ENCODE data around the gene GLT8D2.
"Not testable (repeated sequence)": the region's sequence is repeated elsewhere in the genome, so short reads cannot be mapped to it uniquely, and the experiment has no call there.

GLT8D2 gene

DNA sequence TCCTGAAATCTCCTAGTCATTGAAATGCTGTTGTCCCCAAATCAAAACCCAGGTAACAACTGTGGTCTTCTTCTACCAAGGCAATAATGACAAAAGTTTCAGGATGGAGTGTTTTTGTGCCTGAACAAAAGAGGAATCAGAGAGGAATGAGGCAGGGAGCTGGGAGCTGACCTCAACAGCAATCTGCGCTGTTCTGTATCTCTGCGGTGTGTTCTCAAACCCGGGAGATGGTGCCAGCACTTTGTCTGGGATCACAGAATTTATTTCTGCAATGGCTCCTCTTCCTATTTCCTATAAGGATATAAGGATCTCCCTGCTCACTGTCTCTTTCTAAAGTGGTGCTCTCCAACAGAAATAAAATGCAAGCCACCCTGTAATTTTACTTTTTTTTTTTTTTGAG lies 449 bp upstream of the GLT8D2 start:
- DNase-seq (ENCODE audit: low read depth, low spot score), result no peak

DNA sequence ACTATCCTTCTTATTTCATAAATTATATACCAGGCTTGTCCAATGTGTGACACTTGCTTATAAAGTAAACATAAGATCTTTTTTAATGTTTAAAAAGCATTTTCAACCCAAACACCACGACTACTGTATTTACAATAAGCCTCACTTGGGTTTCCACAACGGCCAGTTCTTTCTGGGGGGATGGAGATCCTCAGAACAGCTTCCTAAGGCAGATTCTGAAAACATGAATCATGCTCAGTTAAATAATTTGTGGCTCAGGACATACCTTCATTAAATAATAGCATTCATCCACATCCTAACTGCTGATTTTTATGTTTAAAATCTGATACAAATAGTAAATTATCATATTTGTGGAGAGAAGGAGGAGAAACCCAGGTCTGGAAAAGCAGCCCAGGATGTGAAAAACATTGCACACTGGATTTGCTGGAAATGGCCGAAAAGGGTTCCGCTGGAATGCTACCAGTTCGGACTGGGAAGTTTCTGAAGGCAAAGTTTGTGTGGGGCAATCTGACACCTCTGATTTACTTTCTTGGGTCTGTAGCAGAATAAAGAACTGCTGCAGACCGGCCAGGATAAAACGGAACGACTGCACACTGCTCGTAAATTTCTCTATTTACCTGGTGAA lies 597 bp downstream of the GLT8D2 start:
- DNase-seq (ENCODE audit: low read depth, low spot score), result no peak

DNA sequence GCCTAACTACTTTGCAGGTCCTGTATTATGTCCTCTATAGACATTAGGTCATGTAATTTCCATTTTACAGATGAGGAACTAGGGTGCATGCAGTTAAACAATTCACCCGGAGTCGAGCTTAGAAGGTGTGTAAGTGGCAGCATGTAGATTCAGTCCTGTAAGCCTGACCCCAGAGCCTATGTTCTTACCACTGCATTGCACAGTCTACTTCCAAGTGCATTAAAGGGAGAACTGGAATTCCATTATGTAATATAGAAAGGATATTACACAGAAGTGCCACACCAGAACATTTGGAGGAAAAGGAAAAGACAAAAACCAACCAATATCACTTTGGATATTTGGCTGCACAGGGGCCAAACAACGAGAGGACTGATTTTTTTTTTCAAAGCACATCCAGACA lies 1.2 kb downstream of the GLT8D2 start:
- DNase-seq (ENCODE audit: low read depth, low spot score), result no peak

DNA sequence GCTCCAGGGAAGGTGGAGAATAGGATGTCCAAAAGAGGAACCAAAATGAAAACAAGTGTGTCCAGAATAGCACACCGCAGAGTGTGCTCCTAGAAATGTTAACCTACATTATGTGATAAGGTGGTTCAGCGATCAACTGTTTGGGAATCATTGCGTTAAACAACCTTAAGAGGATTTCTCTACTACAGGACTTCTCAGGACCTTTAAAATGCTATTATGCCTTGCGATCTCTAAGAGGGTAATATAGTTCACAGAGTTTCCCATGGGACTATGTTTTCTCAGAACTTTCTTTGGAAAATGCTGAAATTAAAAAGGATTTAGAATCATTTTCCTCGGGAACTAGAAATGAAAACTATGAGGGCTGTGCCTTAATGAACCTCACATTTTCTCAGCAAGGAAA lies 1.8 kb downstream of the GLT8D2 start:
- DNase-seq (ENCODE audit: low read depth, low spot score), result no peak

DNA sequence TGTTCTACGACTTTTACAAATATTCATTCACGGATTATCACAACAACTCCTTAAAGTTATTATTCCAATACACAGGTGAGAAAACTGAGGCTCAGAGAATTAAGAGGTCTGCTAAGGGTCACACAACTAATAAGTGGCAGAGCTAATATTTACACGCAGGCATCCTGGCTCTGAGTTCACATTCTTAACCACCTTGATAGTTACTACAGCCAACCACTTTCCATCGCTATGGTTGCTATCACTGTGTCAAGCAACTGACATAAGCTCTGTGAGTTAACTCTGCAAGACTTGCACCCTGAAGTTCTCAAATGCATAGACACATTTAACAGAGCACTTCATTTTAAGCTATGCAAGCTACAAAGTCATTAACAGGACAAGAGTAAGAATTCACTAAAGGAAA lies 3.7 kb downstream of the GLT8D2 start:
- DNase-seq (ENCODE audit: low read depth, low spot score), result no peak

DNA sequence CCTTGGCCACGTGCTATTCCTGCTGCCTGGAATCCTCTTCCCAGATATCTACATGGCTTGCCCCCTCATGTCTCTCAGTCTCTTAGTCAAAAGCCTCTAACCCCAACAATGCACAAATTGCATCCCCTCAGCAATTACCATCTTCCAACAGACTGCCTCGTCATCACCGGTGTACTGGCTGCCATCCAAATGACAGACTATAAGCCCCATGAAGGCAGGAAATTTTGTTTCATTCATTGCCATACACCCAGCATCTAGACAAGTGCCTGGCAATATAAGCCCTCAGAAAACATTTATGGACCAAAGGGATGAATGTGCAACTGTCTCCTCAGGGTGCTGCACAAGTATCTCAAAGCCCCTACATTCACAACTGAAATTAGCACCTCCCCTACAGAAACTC lies 5.8 kb downstream of the GLT8D2 start:
- no peak for DNase-seq (ENCODE audit: low read depth, low spot score)

DNA sequence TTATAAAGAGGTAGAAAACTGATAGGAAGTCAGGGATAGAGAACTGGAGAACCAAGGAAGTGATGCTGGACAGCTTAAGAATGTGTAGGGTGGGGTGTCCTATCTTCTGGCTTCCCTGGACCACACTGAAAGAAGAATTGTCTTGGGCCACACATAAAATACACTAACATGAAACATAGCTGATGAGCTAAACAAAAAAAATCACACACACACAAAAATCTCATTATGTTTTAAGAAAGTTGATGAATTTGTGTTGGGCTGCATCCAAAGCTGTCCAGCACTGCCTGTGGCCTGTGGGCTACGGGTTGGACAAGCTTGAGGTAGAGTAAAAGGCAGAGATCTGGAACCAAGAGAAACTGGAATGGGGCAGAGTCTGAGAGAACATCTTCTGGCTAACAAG lies 7.4 kb downstream of the GLT8D2 start:
- no peak for DNase-seq (ENCODE audit: low read depth, low spot score)

DNA sequence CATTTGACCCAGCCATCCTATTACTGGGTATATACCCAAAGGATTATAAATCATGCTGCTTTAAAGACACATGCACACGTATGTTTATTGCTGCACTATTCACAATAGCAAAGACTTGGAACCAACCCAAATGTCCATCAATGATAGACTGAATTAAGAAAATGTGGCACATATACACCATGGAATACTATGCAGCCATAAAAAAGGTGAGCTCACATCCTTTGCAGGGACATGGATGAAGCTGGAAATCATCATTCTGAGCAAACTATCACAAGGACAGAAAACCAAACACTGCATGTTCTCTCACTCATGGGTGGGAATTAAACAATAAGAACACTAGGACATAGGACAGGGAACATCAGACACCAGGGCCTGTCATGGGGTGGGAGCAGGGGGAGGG lies 10.2 kb downstream of the GLT8D2 start:
- DNase-seq (ENCODE audit: low read depth, low spot score), result not testable (repeated sequence)

DNA sequence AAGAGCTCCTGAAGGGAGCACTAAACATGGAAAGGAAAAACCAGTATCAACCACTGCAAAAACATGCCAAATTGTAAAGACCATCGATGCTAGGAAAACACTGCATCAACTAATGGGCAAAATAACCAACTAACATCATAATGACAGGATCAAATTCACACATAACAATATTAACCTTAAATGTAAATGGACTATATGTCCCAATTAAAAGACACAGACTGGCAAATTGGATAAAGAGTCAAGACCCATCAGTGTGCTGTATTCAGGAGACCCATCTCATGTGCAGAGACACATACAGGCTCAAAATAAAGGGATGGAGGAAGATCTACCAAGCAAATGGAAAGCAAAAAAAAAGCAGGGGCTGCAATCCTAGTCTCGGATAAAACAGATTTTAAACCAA lies 13.8 kb downstream of the GLT8D2 start:
- not testable (repeated sequence) for DNase-seq (ENCODE audit: low read depth, low spot score)

DNA sequence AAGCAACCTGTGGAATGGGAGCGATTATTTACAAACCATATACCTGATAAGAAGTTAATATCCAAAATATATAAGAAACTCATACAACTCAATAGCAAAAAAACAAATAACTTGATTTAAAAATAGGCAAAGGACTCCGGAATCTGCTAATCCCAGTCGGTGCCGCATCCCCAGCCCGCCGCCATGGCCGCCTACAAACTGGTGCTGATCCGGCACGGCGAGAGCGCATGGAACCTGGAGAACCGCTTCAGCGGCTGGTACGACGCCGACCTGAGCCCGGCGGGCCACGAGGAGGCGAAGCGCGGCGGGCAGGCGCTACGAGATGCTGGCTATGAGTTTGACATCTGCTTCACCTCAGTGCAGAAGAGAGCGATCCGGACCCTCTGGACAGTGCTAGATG lies 19.4 kb downstream of the GLT8D2 start:
- not testable (repeated sequence) for DNase-seq (ENCODE audit: low read depth, low spot score)

DNA sequence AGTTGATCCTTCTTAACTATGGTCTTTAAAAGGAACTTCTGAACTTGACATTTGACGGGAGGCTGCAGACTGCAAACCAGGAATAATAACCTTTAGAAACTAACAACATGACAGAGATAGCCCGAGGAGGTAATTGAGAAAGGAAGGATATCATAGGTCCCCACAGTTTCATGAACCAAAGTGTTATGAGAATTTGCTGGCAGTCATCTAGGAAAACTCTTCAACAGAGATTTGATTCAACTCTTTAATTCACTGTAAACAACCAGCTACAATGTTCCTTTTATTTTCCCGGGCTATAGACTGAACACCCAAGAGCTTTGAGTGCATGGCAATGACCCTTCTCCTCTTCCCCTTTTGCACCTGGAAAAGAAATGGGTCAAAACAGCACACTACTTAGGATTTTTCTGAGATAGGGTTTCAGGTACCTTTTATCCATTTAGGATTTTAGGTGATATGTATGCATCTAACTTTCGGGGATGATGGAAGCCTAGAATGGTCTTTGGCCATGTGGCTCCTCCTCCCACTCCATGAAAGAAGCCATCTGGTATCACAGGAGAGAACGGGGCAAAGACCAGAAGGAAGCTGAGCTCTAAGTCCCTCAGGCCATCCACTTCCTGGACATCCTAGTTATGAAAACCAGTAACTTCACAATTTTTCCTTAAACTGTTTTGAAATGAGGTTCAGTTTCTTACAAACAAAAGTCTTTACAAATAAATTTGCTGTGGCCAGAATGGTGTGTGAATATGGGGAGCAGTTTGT lies 23.0 kb downstream of the GLT8D2 start:
- no peak for DNase-seq (ENCODE audit: low read depth, low spot score)

DNA sequence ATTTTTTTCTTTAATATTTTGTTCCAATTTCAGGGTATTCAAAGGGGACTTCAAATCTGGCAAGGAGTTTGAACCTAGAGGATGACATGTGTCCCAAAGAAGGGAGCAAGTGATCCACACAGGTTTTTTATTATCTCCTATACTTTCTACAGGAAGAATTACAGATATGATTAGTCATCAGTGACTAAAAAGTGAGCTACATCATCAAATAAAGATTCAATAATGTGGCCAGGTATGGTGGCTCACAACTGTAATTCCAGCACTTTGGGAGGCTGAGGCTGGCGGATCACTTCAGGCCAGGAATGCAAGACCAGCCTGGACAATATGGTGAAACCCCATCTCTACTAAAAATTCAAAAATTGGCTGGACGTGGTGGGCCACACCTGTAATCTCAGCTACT lies 24.2 kb downstream of the GLT8D2 start:
- no peak for DNase-seq (ENCODE audit: low read depth, low spot score)

DNA sequence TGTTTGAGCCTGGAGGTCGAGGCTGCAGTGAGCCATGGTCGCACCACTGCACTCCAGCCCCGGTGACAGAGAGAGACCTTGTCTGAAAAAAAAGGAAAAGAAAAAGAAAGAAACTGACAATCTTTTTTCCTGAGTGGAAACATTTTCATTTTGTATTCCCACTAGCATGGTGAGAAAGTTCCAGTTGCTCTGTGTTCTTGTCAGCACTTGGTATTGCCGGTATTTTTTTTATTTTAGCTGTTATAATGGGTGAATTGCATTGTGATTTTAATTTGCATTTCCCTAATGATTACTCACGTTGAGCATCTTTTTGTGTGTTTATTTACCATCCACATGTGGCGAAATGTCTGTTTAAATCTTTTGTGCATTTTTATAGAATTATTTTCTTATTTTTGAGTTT lies 25.6 kb downstream of the GLT8D2 start:
- no peak for DNase-seq (ENCODE audit: low read depth, low spot score)

DNA sequence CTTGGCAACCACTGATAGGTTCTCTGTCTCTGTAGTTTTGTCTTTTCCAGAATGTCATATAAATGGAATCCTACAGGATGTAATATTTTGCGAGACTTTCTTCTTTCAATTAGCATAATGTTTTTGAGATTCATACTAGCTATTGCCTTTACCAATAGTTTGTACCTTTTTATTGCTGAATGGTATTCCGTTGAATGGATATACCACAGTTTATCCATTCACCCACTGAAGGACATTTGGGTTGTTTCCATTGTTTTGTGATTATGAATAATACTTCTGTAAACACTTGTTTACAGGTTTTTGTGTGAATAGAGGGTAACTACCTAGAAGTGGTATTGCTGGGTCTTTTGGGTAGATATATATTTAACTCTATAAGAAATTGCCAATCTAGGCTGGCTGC lies 26.3 kb downstream of the GLT8D2 start:
- DNase-seq (ENCODE audit: low read depth, low spot score), result no peak

DNA sequence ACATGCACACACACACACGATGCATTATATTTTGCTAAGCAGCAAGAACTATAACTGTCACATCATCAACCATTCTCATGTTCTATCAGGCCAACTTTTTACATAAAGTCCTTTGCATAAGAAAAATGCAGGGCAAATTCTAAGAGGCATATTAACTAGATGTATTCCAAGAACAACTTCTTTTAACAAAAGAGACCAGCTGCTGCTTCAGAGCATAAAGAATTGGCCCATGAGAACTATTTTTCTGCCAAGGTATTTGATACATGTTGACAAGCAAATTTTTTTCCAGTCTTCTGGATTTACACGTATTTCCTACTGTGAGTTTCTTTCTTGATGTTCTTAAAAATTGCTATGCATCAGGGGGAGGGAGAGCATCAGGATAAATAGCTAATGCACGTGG lies 27.2 kb downstream of the GLT8D2 start:
- DNase-seq (ENCODE audit: low read depth, low spot score), result no peak

DNA sequence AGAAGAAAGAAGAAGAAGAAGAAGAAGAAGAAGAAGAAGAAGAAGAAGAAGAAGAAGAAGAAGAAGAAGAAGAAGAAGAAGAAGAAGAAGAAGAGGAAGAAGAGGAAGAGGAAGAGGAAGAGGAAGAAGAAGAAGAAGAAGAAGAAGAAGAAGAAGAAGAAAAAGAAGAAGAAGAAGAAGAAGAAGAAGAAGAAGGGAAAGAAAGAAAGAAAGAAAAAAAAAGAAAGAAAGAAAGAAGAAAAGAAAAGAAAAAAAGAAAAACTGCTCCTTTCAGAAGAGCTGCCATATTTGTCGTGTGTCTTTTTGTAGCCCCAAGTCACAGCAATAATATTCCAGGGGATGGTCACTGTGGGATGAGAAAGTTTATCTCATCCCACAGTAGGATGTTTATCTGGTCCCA lies 28.1 kb downstream of the GLT8D2 start:
- DNase-seq (ENCODE audit: low read depth, low spot score), result not testable (repeated sequence)

DNA sequence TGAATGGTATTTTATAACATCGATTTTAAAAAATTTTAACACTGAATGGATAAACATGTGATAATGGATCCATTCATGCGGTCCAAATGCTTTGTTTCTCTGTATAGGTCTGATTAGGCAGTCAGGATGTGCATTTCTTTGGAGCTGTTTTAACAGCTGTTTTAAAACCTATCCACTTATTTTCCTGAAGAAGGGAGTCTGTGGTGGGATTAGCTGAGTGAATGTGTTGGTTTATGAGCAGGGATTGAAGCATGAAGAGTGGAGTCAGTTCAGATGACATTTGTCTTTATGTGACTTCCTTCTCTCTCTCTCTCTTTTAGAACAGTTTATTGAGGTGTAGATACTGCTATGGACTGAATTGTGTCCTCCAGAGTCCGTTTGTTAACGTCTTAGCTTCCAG lies 37.7 kb downstream of the GLT8D2 start:
- DNase-seq (ENCODE audit: low read depth, low spot score), result no peak

DNA sequence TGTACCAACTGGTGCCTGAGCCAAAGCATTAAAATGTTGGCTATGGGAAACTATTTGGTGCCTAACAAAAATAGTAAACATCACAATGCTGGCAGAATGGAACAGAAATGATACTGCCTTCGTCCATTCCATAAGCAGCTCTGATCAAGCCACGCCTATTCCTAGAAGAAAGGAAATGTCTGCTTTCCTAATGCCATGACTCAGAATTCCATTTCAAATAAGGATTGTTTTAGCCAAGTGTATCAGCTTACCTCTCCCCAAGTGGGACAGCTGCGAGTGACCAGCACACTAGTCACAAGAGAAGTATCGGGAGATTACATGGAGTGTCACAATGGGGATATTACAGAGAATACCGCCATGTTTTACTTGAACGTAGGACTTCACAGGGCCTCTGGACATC lies 38.7 kb downstream of the GLT8D2 start:
- no peak for DNase-seq (ENCODE audit: low read depth, low spot score)

DNA sequence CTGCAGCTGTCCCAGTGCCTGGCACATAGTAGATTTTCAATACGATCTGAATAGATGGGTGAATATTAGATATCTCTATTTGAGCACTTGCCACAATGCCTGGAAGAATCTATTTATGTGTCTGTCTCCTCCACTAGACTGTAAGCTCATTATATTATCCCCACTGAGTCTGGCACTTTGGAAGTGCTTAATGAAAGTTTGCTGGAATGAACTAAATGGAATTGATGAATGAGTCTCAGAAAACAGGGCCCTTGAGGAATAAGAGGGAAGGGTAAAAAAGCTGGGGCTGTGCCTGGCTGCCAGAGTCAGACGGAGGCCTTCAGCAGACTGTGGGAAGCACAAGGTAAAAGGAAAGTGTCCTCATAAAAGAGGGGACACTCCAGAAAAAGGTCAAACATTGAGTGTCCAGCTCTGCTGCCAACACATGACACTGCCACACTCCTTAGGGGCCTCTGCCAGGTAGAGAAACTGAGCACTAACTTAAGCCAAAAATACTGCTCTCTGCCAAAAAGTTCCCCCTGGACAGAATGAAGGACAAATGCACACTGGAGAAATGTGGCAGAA lies 39.3 kb downstream of the GLT8D2 start:
- no peak for DNase-seq (ENCODE audit: low read depth, low spot score)

DNA sequence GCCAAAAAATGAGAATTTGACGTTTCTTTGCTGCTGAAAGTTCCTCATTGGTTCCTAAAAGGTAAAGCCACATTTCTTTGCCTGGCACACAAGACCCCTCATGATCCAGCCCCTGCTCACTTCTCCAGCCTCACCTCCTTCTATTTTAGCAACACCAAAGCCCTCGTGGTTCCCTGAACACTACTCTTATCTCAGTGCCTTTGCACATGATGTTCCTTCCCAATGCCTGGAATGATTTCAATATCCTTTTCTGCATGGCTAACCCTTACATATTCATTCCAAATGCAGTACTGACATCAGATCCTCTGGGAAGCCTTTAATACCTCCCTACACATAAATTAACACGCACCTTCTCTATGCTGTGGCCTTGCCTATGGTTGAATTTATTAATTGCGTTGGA lies 39.9 kb downstream of the GLT8D2 start:
- no peak for DNase-seq (ENCODE audit: low read depth, low spot score)

DNA sequence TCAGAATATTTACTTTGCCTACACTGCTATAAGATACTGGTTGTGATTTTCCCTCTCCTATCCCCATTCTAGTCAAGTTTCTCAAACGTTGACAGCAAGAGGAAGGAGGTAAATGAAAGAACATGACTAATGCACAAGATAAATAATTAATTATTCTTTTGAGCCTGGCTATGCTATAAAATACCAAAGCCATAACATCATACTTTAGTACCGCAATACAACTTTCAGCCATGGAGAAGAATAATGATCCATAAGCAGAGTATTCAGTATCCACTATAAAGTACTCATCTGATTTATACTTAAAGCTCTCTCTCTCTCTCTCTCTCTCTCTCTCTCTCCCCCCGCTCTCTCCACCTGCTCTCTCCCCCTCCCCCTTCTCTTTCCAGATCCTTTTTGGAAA lies 43.1 kb downstream of the GLT8D2 start:
- DNase-seq (ENCODE audit: low read depth, low spot score), result no peak

DNA sequence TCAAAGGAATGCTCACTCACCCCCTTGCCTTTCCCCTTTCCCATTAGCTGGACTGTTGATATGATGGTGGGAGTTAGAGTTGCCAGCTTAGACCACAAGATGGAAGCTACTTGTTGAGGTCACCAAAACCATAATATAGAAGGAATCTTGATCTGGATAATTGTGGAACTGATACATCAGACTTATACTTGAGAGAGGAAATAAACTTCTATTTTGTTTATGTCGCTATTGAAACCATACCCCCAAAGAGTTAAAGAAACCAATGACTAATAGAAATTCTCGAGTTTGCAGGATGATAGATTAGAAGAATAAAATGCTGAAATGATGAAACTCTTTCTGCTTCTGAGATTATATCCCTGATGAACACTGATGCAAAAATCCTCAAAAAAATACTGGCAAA lies 46.4 kb downstream of the GLT8D2 start:
- no peak for DNase-seq (ENCODE audit: low read depth, low spot score)

DNA sequence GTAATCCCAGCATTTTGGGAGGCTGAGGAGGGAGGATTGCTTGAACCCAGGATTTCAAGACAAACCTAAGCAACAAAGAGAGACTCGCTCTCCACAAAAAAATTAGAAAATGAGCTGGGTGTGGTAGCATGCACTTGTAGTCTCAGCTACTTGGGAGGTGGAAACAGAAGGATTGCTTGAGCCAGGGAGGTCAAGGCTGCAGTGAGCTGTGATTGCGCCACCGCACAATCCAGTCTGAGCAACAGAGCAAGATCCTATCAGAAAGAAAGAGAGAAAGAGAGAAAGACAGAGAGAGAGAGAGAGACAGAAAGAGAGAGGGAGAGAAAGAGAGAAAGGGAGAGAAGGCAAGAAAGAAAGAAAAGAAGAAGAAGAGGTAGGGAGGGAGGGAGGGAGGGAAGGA lies 47.3 kb downstream of the GLT8D2 start:
- no peak for DNase-seq (ENCODE audit: low read depth, low spot score)

Measured in activated CD4-positive, CD25-positive, alpha-beta regulatory T cell treated with anti-CD3 and anti-CD28 coated beads, Interleukin-2, amount 50 U/mL, for 16 hours (primary cell).